HG03565 (cell line): ENCODE measurements around the gene USP37.
A peak's percentile ranks its signal among the peaks of the same experiment; 100 is the strongest.

Experiments
- ATAC-seq: cut with Tn5 transposase; IDR thresholded peaks from one replicate; pipeline ENCODE4 v1.9.1; 2021; ENCODE audit warnings: mild to moderate bottlenecking, moderate library complexity; ENCODE audit not compliant: unreplicated experiment

The USP37 gene

GRCh38 chr2:218568190-218569037 lies at the start of gene USP37, which contains the start of gene CNOT9:
USP37 (minus strand) TSS chr2:218568351; CDS start chr2:218558653, 9,698 bp downstream.
CNOT9 (plus strand) TSS chr2:218568839; CDS start chr2:218568955, 116 bp downstream.
- ATAC-seq = peak; percentile 55

GRCh38 chr2:218615868-218616315 lies 47.7 kb upstream of the USP37 start:
- no peak for ATAC-seq

- no peak for ATAC-seq
Measured at GRCh38 chr2:218607436-218608115, 39.4 kb upstream of the USP37 start, which contains the start of gene PLCD4. PLCD4 (plus strand) TSS chr2:218607899; CDS start chr2:218615740, 7,841 bp downstream.

GRCh38 chr2:218605432-218605831 lies 37.3 kb upstream of the USP37 start:
- ATAC-seq = no peak

GRCh38 chr2:218585541-218585940 lies 17.4 kb upstream of the USP37 start:
- ATAC-seq = no peak

- ATAC-seq = no peak
Measured at GRCh38 chr2:218583983-218584850, 16.1 kb upstream of the USP37 start.

- peak; percentile 51 for ATAC-seq
Measured at GRCh38 chr2:218582076-218582475, 13.9 kb upstream of the USP37 start.

- no peak for ATAC-seq
Measured at GRCh38 chr2:218578272-218578877, 10.2 kb upstream of the USP37 start.

GRCh38 chr2:218577482-218578220 lies 9.5 kb upstream of the USP37 start:
- ATAC-seq = no peak

- no peak for ATAC-seq
Measured at GRCh38 chr2:218576854-218577253, 8.7 kb upstream of the USP37 start.

- no peak for ATAC-seq
Measured at GRCh38 chr2:218570850-218571249, 2.7 kb upstream of the USP37 start.

- ATAC-seq = no peak
Measured at GRCh38 chr2:218569661-218570500, 1.7 kb upstream of the USP37 start.

GRCh38 chr2:218569038-218569431 lies 884 bp upstream of the USP37 start:
- peak; percentile 27 for ATAC-seq

- peak; percentile 20 for ATAC-seq
Measured at GRCh38 chr2:218567797-218568189, 358 bp downstream of the USP37 start.

GRCh38 chr2:218566296-218566695 lies 1.9 kb downstream of the USP37 start:
- no peak for ATAC-seq

GRCh38 chr2:218564056-218564455 lies 4.1 kb downstream of the USP37 start:
- ATAC-seq = no peak

GRCh38 chr2:218558986-218559385 lies 9.2 kb downstream of the USP37 start:
- ATAC-seq = no peak

- ATAC-seq = no peak
Measured at GRCh38 chr2:218557941-218558340, 10.2 kb downstream of the USP37 start.

- ATAC-seq = no peak
Measured at GRCh38 chr2:218555527-218555926, 12.6 kb downstream of the USP37 start.
